GM12878 (cell line): Measurements from ENCODE around the gene CZIB.

ENCODE experiments used
- CBFB ChIP-seq: IDR thresholded peaks from 2 replicates; pipeline ENCODE4 v1.6.1; 2016; ENCODE audit warnings: antibody characterized with exemption, low read depth
- CTCF ChIP-seq, 3 experiments: IDR thresholded peaks in 2 of 3; conservative IDR thresholded peaks in 1 of 3; 2 replicates each; pipeline ENCODE4 v1.5.1; 2011; ENCODE audit warnings: low read depth in 3 of 3, low read length in 3 of 3, mild to moderate bottlenecking in 3 of 3, control low read depth in 2 of 3, moderate library complexity in 2 of 3, inconsistent platforms in 1 of 3, mixed read lengths in 1 of 3; ENCODE audit not compliant: control insufficient read depth in 2 of 3, insufficient read depth in 1 of 3; ENCODE audit errors: extremely low read depth in 1 of 3
- ESRRA ChIP-seq: IDR thresholded peaks from 2 replicates; pipeline ENCODE4 v1.6.1; 2012; ENCODE audit warnings: mild to moderate bottlenecking, low read length, improper control_type of control experiment
- MEF2A ChIP-seq: IDR thresholded peaks from 2 replicates; pipeline ENCODE4 v1.6.1; 2011; ENCODE audit warnings: low read depth, mild to moderate bottlenecking, low read length, moderate library complexity; ENCODE audit not compliant: insufficient read depth
- MTA2 ChIP-seq: fragments of 450-650 bp; IDR thresholded peaks from 2 replicates; pipeline ENCODE4 v1.6.1; 2016; ENCODE audit warnings: low read depth, mild to moderate bottlenecking, moderate library complexity
- POLR2A ChIP-seq: IDR thresholded peaks from 2 replicates; pipeline ENCODE4 v1.6.1; 2011; ENCODE audit warnings: low read depth, mild to moderate bottlenecking, low read length
- REST ChIP-seq: IDR thresholded peaks from 2 replicates; pipeline ENCODE4 v1.6.1; 2012; ENCODE audit warnings: mild to moderate bottlenecking, low read depth, low read length
- TAF1 ChIP-seq: IDR thresholded peaks from 2 replicates; pipeline ENCODE4 v1.6.1; 2011; ENCODE audit warnings: mild to moderate bottlenecking, low read depth, low read length, borderline replicate concordance

- TF ChIP-seq CBFB: no peak
- no peak for TF ChIP-seq TAF1
- TF ChIP-seq ESRRA: no peak
- no peak for TF ChIP-seq CTCF (IDR thresholded peaks at IDR 0.05 in 2 of 3, conservative IDR thresholded peaks at IDR 0.05 in 1 of 3; ENCODE audit: control insufficient read depth in 2 of 3, extremely low read depth in 1 of 3, insufficient read depth in 1 of 3, low read depth in 3 of 3, low read length in 3 of 3)
- no peak for TF ChIP-seq POLR2A
- TF ChIP-seq MEF2A: no peak
- no peak for TF ChIP-seq MTA2
- TF ChIP-seq REST: no peak
Observed at GRCh38 chr1:53203466-53203865, 17.0 kb downstream of the CZIB start.
